GM04504 (cell line): ENCODE data around the gene GFPT2.

Source experiments
- DNase-seq: peaks from one replicate; pipeline ENCODE4 v3.0.0-alpha.2; 2012; ENCODE audit warnings: low read depth

Gene GFPT2

DNA sequence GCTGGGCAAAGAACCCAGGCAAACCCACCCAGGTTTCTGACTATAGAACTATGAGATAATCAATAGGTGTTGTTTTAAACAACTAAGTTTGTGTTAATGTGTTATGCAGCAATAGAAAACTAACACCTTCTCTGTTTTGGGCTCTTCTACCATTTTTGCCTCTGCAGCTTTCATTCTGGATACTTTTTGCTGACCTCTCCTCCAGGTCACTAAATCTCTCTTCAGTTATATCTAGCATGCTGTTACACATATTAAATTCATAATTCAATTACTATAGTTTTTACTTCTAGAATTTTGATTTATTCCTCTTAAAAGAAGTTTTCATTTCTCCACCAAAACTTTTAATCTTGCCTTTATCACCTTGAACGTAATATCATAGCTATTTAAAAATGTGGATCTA is 78.4 kb downstream of the GFPT2 start:
- DNase-seq, result no peak

DNA sequence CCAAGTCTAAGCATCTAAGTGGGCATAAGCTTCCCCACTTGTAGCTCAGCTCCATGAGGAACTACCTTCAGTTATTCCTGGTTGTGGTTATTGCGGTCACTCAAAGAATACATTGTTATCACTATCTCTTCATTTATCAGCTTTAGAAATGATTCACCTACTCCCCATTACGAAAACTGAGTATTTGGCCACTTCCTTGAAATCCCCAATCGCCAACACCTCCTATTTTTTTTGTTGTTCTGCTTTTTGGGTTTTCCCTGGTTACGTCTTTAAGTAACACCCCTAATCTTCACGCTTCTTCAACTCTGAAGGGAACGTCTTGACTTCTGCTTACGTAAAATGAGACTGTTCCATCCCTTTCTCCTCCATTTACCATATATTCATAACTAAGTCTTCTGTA is 81.9 kb downstream of the GFPT2 start:
- DNase-seq, result no peak

DNA sequence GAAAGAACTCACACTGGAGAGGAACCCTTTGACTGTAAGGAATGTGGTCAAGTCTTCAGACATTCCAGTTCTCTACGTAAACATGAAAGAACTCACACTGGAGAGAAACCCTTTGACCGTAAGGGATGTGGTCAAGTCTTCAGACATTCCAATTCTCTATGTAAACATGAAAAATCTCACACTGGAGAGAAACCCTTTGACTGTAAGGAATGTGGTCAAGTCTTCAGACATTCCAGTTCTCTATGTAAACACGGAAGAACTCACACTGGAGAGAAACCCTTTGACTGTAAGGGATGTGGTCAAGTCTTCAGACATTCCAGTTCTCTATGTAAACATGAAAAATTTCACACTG is 93.9 kb downstream of the GFPT2 start:
- no peak for DNase-seq

DNA sequence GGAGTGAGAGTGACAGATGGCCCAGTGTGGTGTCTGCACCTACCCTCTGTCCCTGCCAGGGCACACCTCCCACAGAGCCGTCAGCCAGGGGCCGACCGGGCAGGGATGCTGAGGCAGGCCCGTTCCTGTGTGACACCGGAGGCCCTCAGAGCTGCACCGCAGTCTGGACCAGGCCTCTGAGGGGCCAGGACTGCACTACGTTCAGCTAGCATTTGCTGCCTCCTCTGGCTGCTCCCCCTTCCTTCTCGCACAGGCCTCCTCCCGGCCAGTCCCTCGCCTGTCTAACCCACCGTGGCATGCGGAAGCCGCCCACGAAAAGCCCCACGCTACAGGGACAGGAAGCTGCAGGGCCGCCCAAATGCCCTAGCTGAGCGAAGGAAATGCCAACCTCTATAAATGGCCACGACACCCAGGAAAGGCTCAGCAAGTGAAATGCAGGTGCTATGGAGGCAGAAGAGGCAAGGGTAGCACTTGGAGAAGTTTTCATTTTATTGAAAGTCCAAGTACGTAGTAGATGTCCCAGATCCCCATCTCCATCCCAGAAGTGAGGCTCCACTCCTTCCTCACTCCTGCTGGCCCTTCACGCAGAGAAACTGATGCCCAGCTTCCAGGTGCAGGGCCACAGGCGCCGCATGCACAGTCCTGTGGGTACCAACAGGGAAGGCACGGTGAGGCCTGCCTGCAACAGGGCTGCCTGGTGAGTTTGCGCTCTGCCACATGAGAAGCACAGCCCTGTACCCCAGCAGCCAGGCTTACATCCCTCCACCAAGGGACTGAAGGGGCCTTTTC is 99.9 kb downstream of the GFPT2 start:
- DNase-seq, result no peak

DNA sequence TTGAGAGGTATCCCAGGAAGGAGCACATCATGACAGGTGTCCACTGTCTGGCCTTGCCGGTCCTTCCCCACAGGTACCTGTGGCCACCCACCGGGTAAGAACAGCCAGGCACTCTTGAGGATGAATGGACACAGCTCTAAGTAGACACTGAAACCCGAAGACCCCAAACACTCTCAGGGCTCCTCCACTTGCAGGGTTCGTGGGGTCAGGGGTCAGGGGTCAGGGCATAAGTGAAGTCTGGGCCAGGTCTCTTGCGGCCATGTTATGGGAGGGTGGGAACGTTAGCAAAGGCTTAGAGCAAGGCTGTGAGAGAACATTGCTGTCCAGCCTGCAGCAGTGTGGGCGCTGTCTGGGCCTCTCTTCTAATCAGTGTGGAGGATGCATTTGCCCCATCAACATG is 101.2 kb downstream of the GFPT2 start:
- DNase-seq, result no peak

DNA sequence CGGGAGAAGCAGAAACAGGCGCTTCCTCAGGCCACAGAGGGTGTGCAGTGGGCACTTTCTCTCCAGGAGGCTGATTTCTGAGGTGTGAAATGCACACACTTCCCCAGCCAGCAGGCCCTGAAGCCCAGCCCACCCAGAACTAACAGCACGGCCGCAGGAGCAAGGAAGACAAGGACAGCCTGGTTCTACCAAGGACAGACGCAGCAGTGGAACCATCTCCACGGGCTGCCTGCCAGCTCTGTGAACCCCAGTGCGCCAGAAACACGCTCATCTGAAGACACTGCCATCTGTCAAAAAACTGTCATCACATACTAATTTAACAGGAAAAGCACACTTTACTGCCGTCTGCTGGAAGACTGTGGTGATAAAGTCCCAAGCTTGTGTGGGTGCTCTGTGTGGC is 102.0 kb downstream of the GFPT2 start:
- DNase-seq, result no peak
